ENCODE results near the gene YWHAQ.
"Not testable (repeated sequence)": the region's sequence is repeated elsewhere in the genome, so short reads cannot be mapped to it uniquely, and the experiment has no call there.

GRCh38 chr2:9608491-9608890, 22.3 kb downstream of the YWHAQ start:
- TF ChIP-seq, protein P1, sequence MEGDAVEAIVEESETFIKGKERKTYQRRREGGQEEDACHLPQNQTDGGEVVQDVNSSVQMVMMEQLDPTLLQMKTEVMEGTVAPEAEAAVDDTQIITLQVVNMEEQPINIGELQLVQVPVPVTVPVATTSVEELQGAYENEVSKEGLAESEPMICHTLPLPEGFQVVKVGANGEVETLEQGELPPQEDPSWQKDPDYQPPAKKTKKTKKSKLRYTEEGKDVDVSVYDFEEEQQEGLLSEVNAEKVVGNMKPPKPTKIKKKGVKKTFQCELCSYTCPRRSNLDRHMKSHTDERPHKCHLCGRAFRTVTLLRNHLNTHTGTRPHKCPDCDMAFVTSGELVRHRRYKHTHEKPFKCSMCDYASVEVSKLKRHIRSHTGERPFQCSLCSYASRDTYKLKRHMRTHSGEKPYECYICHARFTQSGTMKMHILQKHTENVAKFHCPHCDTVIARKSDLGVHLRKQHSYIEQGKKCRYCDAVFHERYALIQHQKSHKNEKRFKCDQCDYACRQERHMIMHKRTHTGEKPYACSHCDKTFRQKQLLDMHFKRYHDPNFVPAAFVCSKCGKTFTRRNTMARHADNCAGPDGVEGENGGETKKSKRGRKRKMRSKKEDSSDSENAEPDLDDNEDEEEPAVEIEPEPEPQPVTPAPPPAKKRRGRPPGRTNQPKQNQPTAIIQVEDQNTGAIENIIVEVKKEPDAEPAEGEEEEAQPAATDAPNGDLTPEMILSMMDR (IDR thresholded peaks at IDR 0.05): not testable (repeated sequence)
- TF ChIP-seq POLR2A (IDR thresholded peaks at IDR 0.05): not testable (repeated sequence)

Measured in Peyer's patch (tissue), 4 donors.